Gastroesophageal sphincter (tissue), 4 donors: ENCODE data around the gene GPR84. TPM values are rescaled to one million over a fixed set of nuclear protein-coding genes. Genes with fewer than 3 reads are reported as not detected.

ENCODE experiments used
- ATAC-seq: fragments of 150-250 bp; one replicate; pipeline ENCODE4 v1.9.1; 2016; ENCODE audit warnings: mild to moderate bottlenecking, moderate library complexity
- H3K27ac ChIP-seq, 4 donors: fragments of 200-600 bp; sonication (generic) in 3 of 4; 1 replicate in 3 of 4; 2 replicates in 1 of 4; pipeline ENCODE4 v1.5.1; 2016 to 2019
- H3K27me3 ChIP-seq: fragments of 200-600 bp; sonication (generic); one replicate; pipeline ENCODE4 v1.5.1; 2019
- H3K36me3 ChIP-seq, 2 donors: fragments of 200-600 bp; sonication (generic); one replicate each; pipeline ENCODE4 v1.5.1; 2019; ENCODE audit warnings: control low read depth in 1 of 2
- H3K4me1 ChIP-seq, 3 donors: fragments of 200-600 bp; sonication (generic); 1 replicate in 2 of 3; 2 replicates in 1 of 3; pipeline ENCODE4 v1.5.1; 2016 to 2019; ENCODE audit warnings: control low read depth in 2 of 3
- H3K4me3 ChIP-seq, 2 donors: fragments of 200-600 bp; sonication (generic); one replicate each; pipeline ENCODE4 v1.5.1; 2019; ENCODE audit warnings: mild to moderate bottlenecking in 1 of 2, moderate library complexity in 1 of 2
- H3K9me3 ChIP-seq, 3 donors: fragments of 200-600 bp; sonication (generic); one replicate each; pipeline ENCODE4 v1.5.1; 2017 to 2019; ENCODE audit warnings: control low read depth in 2 of 3
- CTCF ChIP-seq, 4 experiments: fragments of 200-600 bp in 2 of 4; fragments of 450-650 bp in 2 of 4; sonication (generic) in 1 of 4; IDR thresholded peaks; one replicate each; pipeline ENCODE4 v1.5.1; 2017 to 2019; ENCODE audit warnings: antibody characterized with exemption in 4 of 4, mild to moderate bottlenecking in 2 of 4, moderate library complexity in 2 of 4
- EP300 ChIP-seq: sonication (generic); formaldehyde crosslinking; IDR thresholded peaks from one replicate; pipeline ENCODE4 v1.6.1; 2017; ENCODE audit warnings: antibody characterized with exemption, mild to moderate bottlenecking
- POLR2A ChIP-seq, 2 donors: fragments of 450-650 bp; IDR thresholded peaks; one replicate each; pipeline ENCODE4 v1.6.1; 2017; ENCODE audit warnings: antibody characterized with exemption in 2 of 2, mild to moderate bottlenecking in 2 of 2, moderate library complexity in 1 of 2
- POLR2AphosphoS5 ChIP-seq: sonication (generic); formaldehyde crosslinking; IDR thresholded peaks from one replicate; pipeline ENCODE4 v1.6.1; 2017; ENCODE audit warnings: antibody characterized with exemption
- WGBS, 2 donors: methylation state at CpG; one replicate each; pipeline ENCODE4 v1.1.5; 2018; ENCODE audit warnings: low coverage in 1 of 2; 5-methylcytosine and 5-hydroxymethylcytosine counted together
- total RNA-seq, 4 donors: library from RNA; depleted of rRNA; stranded (reverse); fragments of >200 nt; gene quantifications; one replicate each; pipeline ENCODE4 v1.1.0, GENCODE V29; 2016

GPR84 gene
- total RNA-seq, 4 donors from 2014 or later = 0.54 TPM; not detected in 3

DNA sequence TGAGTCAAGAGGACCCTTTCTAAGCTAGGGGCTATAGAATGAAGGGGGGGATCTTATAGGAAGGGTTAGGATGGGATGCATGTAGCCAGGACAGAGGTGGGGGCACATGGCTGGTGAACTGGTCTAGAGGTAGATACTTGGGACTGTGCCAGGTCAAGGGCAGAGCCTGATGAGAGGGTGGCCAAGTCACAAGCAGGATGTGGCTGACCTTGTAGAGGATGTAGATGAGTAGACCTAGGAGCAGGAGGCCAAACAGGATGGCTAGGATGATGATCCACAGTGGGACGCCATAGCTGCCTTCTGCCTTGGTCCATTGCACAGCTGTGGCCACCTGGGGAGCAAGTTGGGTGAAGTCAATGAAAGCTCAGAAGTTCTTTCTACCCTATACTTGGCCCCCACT lies 32.9 kb upstream of the GPR84 start:
- H3K27ac ChIP-seq = no peak overlapping the region
- H3K4me1 ChIP-seq = peaks cover 0 to 10% (median 0%) of the 10 kb centered on the region in 3 donors
- H3K27me3 ChIP-seq = no peaks in the 10 kb centered on the region
- WGBS, 2 donors = 67 to 71% methylated on average over 1 of the region's 1 CpG
- H3K36me3 ChIP-seq = peaks cover 2 to 90% of the 10 kb centered on the region in 2 donors
- ATAC-seq = no peak
- TF ChIP-seq CTCF (IDR thresholded peaks at IDR 0.05) (no peak), POLR2AphosphoS5 (peak; percentile 44)
- no peaks in the 10 kb centered on the region for H3K9me3 ChIP-seq
- H3K4me3 ChIP-seq = no peak overlapping the region

DNA sequence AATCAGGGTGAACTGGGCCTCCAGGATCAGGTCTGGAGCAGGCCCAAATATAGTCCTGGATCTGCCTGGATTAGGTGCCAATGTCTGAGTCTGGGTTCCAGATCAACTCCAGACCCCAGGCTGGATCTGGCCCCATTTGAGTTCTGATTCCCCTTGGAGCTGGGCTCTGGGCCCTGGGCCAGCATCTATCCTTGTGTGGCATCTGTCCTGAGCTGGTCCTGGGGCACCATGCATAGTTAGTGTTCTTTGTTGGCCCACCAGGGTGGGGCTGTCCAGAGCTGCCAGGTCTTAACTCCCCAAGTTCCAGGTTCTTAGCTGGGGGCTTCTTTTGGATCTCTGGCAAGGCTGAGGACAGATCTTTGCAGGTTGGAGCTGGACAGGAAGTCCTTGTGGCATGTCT lies 31.3 kb upstream of the GPR84 start:
- H3K27me3 ChIP-seq = no peaks in the 10 kb centered on the region
- H3K27ac ChIP-seq = no peak overlapping the region
- peaks cover 2 to 74% of the 10 kb centered on the region in 2 donors for H3K36me3 ChIP-seq
- peak; percentile 1 for TF ChIP-seq POLR2AphosphoS5
- no peak for TF ChIP-seq POLR2A (IDR thresholded peaks at IDR 0.05)
- no peak for ATAC-seq
- H3K9me3 ChIP-seq = no peaks in the 10 kb centered on the region
- no peak overlapping the region for H3K4me3 ChIP-seq
- peaks cover 0 to 25% (median 4%) of the 10 kb centered on the region in 3 donors for H3K4me1 ChIP-seq

DNA sequence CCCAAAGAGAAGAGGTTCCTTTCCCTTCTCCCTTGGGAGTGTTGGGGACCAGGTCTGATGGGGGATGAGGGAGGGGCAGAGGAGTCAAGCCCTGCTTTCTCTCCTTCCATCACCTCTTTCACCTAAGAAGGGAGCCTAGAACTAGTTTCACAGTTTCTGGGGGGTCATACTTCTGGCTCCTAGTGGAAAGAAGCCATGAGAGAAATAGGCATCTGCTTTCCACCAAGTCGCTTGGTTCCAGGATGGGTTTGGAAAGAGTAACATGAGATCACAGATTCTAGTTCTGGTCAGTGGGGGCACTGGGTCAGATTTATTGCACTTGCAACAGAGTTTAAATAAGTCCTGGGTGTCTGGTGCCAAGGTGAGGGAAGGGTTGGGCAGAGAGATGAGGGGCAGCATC lies 30.7 kb upstream of the GPR84 start:
- no peaks in the 10 kb centered on the region for H3K27me3 ChIP-seq
- TF ChIP-seq POLR2AphosphoS5 = no peak
- TF ChIP-seq POLR2A (IDR thresholded peaks at IDR 0.05) = no peak
- TF ChIP-seq CTCF (IDR thresholded peaks at IDR 0.05) = no peak
- TF ChIP-seq EP300 = no peak
- peaks cover 2 to 68% of the 10 kb centered on the region in 2 donors for H3K36me3 ChIP-seq
- H3K4me3 ChIP-seq = no peak overlapping the region
- no peak for ATAC-seq
- H3K27ac ChIP-seq = no peak overlapping the region
- no peaks in the 10 kb centered on the region for H3K9me3 ChIP-seq
- 100% methylated on average over 1 of the region's 1 CpG; no CpG with 5 or more reads in 1 of the 2 donors for WGBS, 2 donors
- H3K4me1 ChIP-seq = peaks cover 0 to 26% (median 4%) of the 10 kb centered on the region in 3 donors

GRCh38 chr12:54394281-54394719 lies 30.0 kb upstream of the GPR84 start:
- peak in 3 of 4 experiments; percentile 61 to 68 (median 61) for TF ChIP-seq CTCF (IDR thresholded peaks at IDR 0.05)
- peak; percentile 19 for TF ChIP-seq POLR2AphosphoS5
- TF ChIP-seq EP300 = no peak
- TF ChIP-seq POLR2A (IDR thresholded peaks at IDR 0.05) = no peak
- H3K9me3 ChIP-seq = no peaks in the 10 kb centered on the region
- ATAC-seq = peak; percentile 34
- peaks cover 0 to 21% (median 4%) of the 10 kb centered on the region in 3 donors for H3K4me1 ChIP-seq
- H3K36me3 ChIP-seq = peaks cover 2 to 62% of the 10 kb centered on the region in 2 donors
- H3K4me3 ChIP-seq = no peak overlapping the region
- H3K27me3 ChIP-seq = no peaks in the 10 kb centered on the region
- WGBS, 2 donors = 27 to 39% methylated on average over 4 of the region's 4 CpGs
- peak overlapping the region in 1 of 4 donors; percentile 38 for H3K27ac ChIP-seq

DNA sequence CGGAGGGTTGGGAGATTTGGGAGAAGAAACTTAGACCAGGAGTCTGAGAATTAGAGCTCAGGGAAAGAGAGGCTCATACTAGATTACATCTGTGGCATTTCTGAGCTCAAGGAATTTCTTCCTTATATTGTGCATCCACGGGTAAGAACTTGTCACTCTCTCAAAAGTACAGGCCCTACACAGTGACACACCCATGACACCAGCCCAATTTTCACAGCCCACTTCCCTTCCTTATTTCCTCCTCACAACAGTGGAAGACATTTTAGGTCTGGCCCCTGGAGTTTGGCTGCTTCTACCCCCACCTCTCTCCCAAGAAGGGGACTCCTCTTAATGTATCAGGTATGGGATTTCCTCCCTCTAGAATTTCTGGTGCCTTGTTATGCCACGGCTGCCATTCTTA lies 29.5 kb upstream of the GPR84 start:
- Histone ChIP-seq H3K4me3 (no peak overlapping the region), H3K27ac (peak overlapping the region in 2 of 4 donors; percentile 19 to 38), H3K4me1 (peaks cover 0 to 21% (median 4%) of the 10 kb centered on the region in 3 donors), H3K36me3 (peaks cover 2 to 56% of the 10 kb centered on the region in 2 donors), H3K9me3 (no peaks in the 10 kb centered on the region), H3K27me3 (no peaks in the 10 kb centered on the region)
- WGBS, 2 donors = 63 to 83% methylated on average over 3 of the region's 3 CpGs
- ATAC-seq = no peak
- TF ChIP-seq CTCF (IDR thresholded peaks at IDR 0.05) (no peak), POLR2AphosphoS5 (no peak), EP300 (no peak), POLR2A (IDR thresholded peaks at IDR 0.05) (no peak)
